GM21717 (cell line): ENCODE data around the gene TUBA4B.

Experiments used
- ATAC-seq: cut with Tn5 transposase; IDR thresholded peaks from one replicate; pipeline ENCODE4 v1.9.1; 2021; ENCODE audit warnings: mild to moderate bottlenecking, moderate library complexity; ENCODE audit not compliant: unreplicated experiment

The TUBA4B gene

DNA sequence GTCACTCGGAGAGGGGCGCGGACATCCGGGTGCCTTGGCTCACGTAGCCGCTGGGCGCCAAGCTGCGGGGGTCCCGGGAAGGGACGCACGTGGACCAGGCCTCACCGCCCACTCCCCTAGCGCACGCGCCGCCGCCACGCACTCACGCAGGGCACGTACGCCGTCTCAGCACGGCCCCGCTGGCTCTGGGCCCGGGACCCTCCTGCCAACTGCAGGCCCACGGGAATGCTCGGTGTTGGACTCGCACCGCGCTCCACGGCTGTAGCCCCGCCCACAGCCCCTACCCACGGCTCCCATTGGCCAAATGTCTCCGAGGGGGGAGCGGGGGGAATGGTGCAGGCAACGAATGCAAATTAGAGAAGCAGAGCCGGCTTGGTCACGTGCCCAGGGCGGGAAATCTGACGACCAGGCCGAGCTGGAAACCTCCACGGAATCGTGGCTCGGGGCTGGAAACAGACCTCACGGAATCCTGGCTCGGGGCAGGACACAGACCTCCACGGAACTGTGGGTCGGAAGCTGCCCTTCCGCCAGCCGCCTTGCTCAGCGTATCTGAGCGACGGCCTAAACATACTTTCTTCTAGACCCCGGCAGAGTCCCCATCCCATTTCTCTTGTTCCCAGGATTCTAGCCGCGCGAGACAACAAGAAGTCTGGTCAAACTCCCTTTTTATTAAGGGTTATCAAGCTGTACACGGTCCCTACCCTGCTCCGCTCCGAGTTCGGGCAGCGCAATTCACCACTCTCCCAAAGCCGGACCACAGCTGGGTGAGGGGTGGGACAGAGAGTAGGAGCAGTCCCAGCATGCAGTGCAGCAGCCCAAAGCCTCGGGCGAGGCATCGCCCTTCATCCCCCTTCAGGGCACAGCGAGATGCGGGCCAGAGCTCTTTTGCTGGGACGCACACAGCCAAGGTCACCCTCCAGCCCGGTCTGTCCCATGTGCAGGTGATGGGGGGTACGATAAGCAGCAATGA is 34.0 kb upstream of the TUBA4B start, which contains the start of gene ABCB6:
Gene ABCB6 (minus strand): TSS at position 227 of the 970 bp plus-strand sequence. CDS start 285 bp downstream, outside the sequence.
- ATAC-seq = peak; percentile 78

- no peak for ATAC-seq
Observed at GRCh38 chr2:219219784-219220532, 33.1 kb upstream of the TUBA4B start.

DNA sequence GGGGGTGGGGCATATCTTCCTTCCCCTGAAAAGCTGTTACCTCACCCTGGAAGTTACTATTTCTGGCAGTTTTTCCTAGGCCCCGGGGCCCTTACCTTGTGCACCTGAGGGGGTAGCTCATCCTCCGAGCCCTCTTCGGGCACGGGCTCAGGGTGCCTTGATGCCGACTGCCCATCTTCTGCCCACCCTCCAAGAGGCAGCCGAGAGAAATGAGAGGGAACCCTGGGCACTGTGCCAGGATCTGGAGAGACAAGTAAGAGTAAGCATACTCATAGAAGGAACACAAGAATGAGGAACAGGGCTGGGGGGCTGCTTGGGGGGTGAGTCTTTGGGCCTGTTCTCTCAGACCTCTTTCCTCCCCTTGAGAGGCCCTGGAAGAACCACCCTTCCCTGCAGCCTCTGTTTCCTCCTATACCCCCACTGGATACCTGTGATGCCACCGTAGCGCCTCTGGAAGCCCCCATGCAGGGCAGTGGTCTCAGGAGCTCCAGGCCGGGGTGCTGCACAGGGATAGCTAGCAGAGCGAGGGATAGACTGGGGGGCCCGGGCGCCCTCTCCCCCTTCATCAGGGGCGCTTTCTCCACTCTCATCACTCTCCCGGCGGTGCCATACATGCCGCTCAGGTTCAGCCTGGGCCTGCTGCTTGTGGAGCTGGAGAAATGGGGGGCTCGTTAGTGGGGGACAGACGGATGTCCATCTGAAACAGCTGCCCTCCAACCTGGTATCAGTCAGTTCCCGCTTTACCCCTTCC is 32.2 kb upstream of the TUBA4B start:
- ATAC-seq = no peak

- ATAC-seq = no peak
Observed at GRCh38 chr2:219221957-219222518, 31.0 kb upstream of the TUBA4B start.

- no peak for ATAC-seq
Observed at GRCh38 chr2:219223831-219224610, 29.0 kb upstream of the TUBA4B start.

DNA sequence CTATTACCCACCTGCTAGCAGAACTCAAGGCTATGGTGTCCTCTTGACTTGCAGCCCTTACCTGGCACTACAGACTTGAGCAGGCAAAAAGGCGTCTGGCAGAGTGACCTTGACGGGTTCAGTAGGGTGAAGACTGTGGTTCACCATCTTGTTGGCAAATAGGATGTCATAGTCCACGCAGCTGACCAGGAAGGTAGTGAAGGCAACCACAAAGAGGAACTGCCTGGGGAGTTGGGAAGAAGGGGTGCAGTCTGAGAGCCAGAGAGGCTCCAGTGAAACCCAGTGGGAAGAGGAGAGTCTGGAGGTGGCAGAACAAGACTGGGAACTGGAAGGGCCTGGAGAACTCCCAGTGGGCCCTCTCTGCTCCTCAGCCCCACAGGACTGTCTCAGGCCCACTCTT is 27.7 kb upstream of the TUBA4B start:
- no peak for ATAC-seq

DNA sequence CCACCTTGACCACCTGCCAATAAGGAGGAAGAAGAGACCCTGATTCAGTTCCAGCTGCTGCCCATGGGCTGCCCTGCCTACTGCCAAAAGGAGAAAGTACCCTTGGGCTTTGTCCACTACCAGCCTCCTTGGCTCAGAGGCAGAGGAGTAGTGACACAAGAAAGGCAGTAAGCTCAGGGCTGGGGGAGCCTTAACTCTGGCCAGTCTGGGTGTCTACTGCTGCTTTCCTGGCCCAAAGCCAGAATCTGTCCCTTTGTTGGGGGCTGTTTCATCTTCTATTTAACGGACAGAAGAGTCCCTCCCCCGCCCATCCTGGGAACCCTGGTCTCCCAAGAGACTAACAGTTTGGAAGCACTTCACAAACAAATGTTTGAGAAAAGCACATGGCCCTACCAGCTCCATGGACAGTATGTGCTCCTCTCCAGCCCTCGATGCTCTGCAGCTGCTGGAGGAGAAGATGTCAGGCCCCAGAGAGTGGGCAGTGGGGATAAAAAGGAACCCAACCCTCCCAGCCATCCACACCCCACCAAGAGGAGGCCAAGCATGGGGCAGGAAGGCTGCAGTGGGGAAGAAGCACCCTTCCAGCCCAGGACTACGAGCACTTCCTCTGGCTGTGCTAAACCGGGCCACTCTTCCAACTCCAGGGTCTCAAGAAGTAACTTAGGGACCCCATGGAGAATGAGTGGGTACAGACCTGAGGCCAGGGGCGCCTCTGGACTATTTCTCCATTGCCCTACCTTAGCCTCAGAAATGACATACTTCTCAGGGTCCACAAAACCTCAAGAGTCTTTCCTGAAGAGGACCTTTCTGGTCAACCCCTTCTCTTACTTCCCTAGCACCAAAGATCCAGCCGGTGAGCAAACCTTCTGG is 24.8 kb upstream of the TUBA4B start:
- ATAC-seq = no peak

GRCh38 chr2:219228911-219229304 is 24.1 kb upstream of the TUBA4B start:
- ATAC-seq = no peak

GRCh38 chr2:219229305-219230058 is 23.6 kb upstream of the TUBA4B start, which contains the start of the genes ANKZF1 and ATG9A:
TSS of gene ANKZF1 (plus strand) at chr2:219229806. CDS start at chr2:219230258, 452 bp downstream.
TSS of gene ATG9A (minus strand) at chr2:219229636. CDS start at chr2:219228024, 1,612 bp downstream.
- ATAC-seq = peak; percentile 97

GRCh38 chr2:219230059-219230540 is 22.9 kb upstream of the TUBA4B start:
- ATAC-seq = peak; percentile 28

DNA sequence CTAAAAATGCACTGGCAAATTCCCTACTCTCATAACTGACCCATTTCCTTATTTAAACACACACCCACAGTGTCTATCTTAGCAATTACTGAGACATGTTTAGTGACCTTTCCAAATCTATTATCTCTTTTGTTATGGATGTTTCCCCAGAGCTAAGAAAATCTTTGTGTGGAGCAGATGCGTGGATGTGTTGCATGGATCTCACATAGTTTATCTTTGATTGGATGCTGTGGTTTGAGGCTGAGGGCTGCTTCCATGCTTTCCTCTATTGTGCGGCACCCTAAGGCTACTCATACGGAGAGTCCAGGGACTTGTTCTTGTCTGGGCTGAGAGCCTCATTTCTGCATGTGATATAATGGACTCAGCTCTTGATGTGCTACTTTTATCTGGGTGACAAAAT is 18.7 kb upstream of the TUBA4B start:
- ATAC-seq = no peak

DNA sequence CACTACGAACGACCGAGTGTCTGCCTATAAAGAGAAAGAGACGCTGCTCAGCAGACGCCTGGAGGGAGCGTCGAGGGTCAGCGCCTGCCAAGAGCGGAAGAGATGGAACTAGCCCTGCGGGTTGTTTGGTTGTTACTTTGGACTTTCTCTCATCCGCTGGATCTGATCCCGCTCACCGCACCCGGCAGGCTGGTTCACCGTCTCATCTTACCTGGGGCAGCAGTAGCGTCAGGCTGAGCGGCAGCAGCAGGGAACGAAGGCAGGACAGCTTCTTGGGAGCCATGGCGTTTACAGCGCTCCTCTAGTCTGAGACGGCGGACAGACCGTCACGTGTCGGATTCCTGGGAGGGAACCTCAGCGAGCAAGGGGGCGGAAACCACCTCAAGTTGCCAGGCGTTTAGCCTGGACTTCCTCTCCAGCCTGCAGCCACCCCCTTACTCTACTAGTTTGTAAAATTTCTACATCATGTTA is 9.7 kb upstream of the TUBA4B start:
- no peak for ATAC-seq

GRCh38 chr2:219244789-219245147 is 8.3 kb upstream of the TUBA4B start:
- ATAC-seq = no peak

GRCh38 chr2:219245148-219245898 is 7.7 kb upstream of the TUBA4B start, which contains the start of the genes GLB1L and STK16:
TSS of gene GLB1L (minus strand) at chr2:219245444. CDS start at chr2:219243573, 1,871 bp downstream.
TSS of gene STK16 (plus strand) at chr2:219245479. CDS start at chr2:219246000, 521 bp downstream.
- ATAC-seq = peak; percentile 68

- no peak for ATAC-seq
Observed at GRCh38 chr2:219245899-219246230, 7.2 kb upstream of the TUBA4B start.

- no peak for ATAC-seq
Observed at GRCh38 chr2:219246559-219246958, 6.5 kb upstream of the TUBA4B start.
